Measurements from ENCODE around the gene EHMT1.

Gene EHMT1

GRCh38 chr9:137639303-137640051 is 20.7 kb downstream of the EHMT1 start:
- ChIA-PET CTCF (no interaction called here), POLR2A (no interaction called here)
- no peak for DNase-seq (ENCODE audit: extremely low spot score)
- TF ChIP-seq ZNF384 (IDR thresholded peaks at IDR 0.05) = no peak
- TF ChIP-seq BHLHE40 (IDR thresholded peaks at IDR 0.05; ENCODE audit: borderline replicate concordance) = no peak
- TF ChIP-seq TARDBP (IDR thresholded peaks at IDR 0.05) = no peak
- no peak for TF ChIP-seq LEF1 (IDR thresholded peaks at IDR 0.05; ENCODE audit: borderline replicate concordance)
- TF ChIP-seq FOXA1 (IDR thresholded peaks at IDR 0.05) = no peak
- no peak for TF ChIP-seq SUZ12 (IDR thresholded peaks at IDR 0.05)
- no peak for TF ChIP-seq NFRKB (IDR thresholded peaks at IDR 0.05)
- TF ChIP-seq L3MBTL2 (conservative IDR thresholded peaks at IDR 0.05) = no peak
- no peak for TF ChIP-seq FOXM1 (IDR thresholded peaks at IDR 0.05; ENCODE audit: borderline replicate concordance)
- no peak for TF ChIP-seq FOXK2 (IDR thresholded peaks at IDR 0.05)
- no peak for TF ChIP-seq PKNOX1 (IDR thresholded peaks at IDR 0.05)
- no peak for TF ChIP-seq ARNT (IDR thresholded peaks at IDR 0.05)
- TF ChIP-seq HDGF (IDR thresholded peaks at IDR 0.05; ENCODE audit: borderline replicate concordance) = no peak
- TF ChIP-seq SP1 (IDR thresholded peaks at IDR 0.05) = no peak
- no peak for TF ChIP-seq ELF4 (IDR thresholded peaks at IDR 0.05)
- no peak for TF ChIP-seq CTBP1 (IDR thresholded peaks at IDR 0.05; ENCODE audit: borderline replicate concordance)

GRCh38 chr9:137640862-137641261 is 22.1 kb downstream of the EHMT1 start:
- DNase-seq (ENCODE audit: extremely low spot score) = no peak
- CTCF ChIA-PET = no interaction called here
- POLR2A ChIA-PET = no interaction called here
- TF ChIP-seq TARDBP (IDR thresholded peaks at IDR 0.05) = no peak
- no peak for TF ChIP-seq ZNF384 (IDR thresholded peaks at IDR 0.05)
- TF ChIP-seq HDGF (IDR thresholded peaks at IDR 0.05; ENCODE audit: borderline replicate concordance) = no peak
- no peak for TF ChIP-seq FOXM1 (IDR thresholded peaks at IDR 0.05; ENCODE audit: borderline replicate concordance)
- no peak for TF ChIP-seq NFRKB (IDR thresholded peaks at IDR 0.05)
- TF ChIP-seq SP1 (IDR thresholded peaks at IDR 0.05) = no peak
- TF ChIP-seq ELF4 (IDR thresholded peaks at IDR 0.05) = no peak
- no peak for TF ChIP-seq L3MBTL2 (conservative IDR thresholded peaks at IDR 0.05)
- TF ChIP-seq CTBP1 (IDR thresholded peaks at IDR 0.05; ENCODE audit: borderline replicate concordance) = no peak
- TF ChIP-seq FOXA1 (IDR thresholded peaks at IDR 0.05) = no peak
- TF ChIP-seq BHLHE40 (IDR thresholded peaks at IDR 0.05; ENCODE audit: borderline replicate concordance) = no peak
- no peak for TF ChIP-seq SUZ12 (IDR thresholded peaks at IDR 0.05)
- no peak for TF ChIP-seq LEF1 (IDR thresholded peaks at IDR 0.05; ENCODE audit: borderline replicate concordance)
- no peak for TF ChIP-seq PKNOX1 (IDR thresholded peaks at IDR 0.05)
- TF ChIP-seq FOXK2 (IDR thresholded peaks at IDR 0.05) = no peak

- ChIA-PET POLR2A (no interaction called here), CTCF (no interaction called here)
- TF ChIP-seq TARDBP (IDR thresholded peaks at IDR 0.05) (no peak), CTBP1 (IDR thresholded peaks at IDR 0.05; ENCODE audit: borderline replicate concordance) (no peak), ARNT (IDR thresholded peaks at IDR 0.05) (no peak), FOXA1 (IDR thresholded peaks at IDR 0.05) (no peak), ZNF384 (IDR thresholded peaks at IDR 0.05) (no peak), SUZ12 (IDR thresholded peaks at IDR 0.05) (no peak), BHLHE40 (IDR thresholded peaks at IDR 0.05; ENCODE audit: borderline replicate concordance) (no peak), PKNOX1 (IDR thresholded peaks at IDR 0.05) (no peak), FOXM1 (IDR thresholded peaks at IDR 0.05; ENCODE audit: borderline replicate concordance) (no peak), L3MBTL2 (conservative IDR thresholded peaks at IDR 0.05) (no peak)
- no peak for DNase-seq (ENCODE audit: extremely low spot score)
These were observed 23.4 kb downstream of the EHMT1 start for GRCh38 chr9:137642118-137642601.

- ChIA-PET POLR2A (no interaction called here), CTCF (no interaction called here)
- TF ChIP-seq FOXK2 (IDR thresholded peaks at IDR 0.05) (no peak), ARNT (IDR thresholded peaks at IDR 0.05) (no peak), ZNF384 (IDR thresholded peaks at IDR 0.05) (no peak), NFRKB (IDR thresholded peaks at IDR 0.05) (no peak), TARDBP (IDR thresholded peaks at IDR 0.05) (no peak), FOXA1 (IDR thresholded peaks at IDR 0.05) (no peak), PKNOX1 (IDR thresholded peaks at IDR 0.05) (no peak), HDGF (IDR thresholded peaks at IDR 0.05; ENCODE audit: borderline replicate concordance) (no peak), ELF4 (IDR thresholded peaks at IDR 0.05) (no peak), FOXM1 (IDR thresholded peaks at IDR 0.05; ENCODE audit: borderline replicate concordance) (no peak), LEF1 (IDR thresholded peaks at IDR 0.05; ENCODE audit: borderline replicate concordance) (no peak), CTBP1 (IDR thresholded peaks at IDR 0.05; ENCODE audit: borderline replicate concordance) (no peak), BHLHE40 (IDR thresholded peaks at IDR 0.05; ENCODE audit: borderline replicate concordance) (no peak), SP1 (IDR thresholded peaks at IDR 0.05) (no peak), L3MBTL2 (conservative IDR thresholded peaks at IDR 0.05) (no peak), SUZ12 (IDR thresholded peaks at IDR 0.05) (no peak)
- DNase-seq (ENCODE audit: extremely low spot score) = no peak
These were observed 24.1 kb downstream of the EHMT1 start for GRCh38 chr9:137642892-137643291.

GRCh38 chr9:137643921-137644320 is 25.1 kb downstream of the EHMT1 start:
- no peak for DNase-seq (ENCODE audit: extremely low spot score)
- ChIA-PET POLR2A (interaction anchor here (0.5 kb wide), 1 partner anchor 24 kb away, joined by 4 read pairs; no protein-coding TSS in a partner anchor), CTCF (no interaction called here)
- TF ChIP-seq HDGF (IDR thresholded peaks at IDR 0.05; ENCODE audit: borderline replicate concordance) (no peak), FOXK2 (IDR thresholded peaks at IDR 0.05) (no peak)

All from HEK293T (cell line).